Measurements from ENCODE around the gene CABP1.

CABP1 gene

GRCh38 chr12:120642121-120642520, 1.7 kb downstream of the CABP1 start:
- Histone ChIP-seq H3K27me3 (ENCODE audit: insufficient read depth, low read length, poor library complexity, severe bottlenecking) (peaks cover 23% of the 10 kb centered on the region), H3K4me3 (ENCODE audit: low read length, poor library complexity, severe bottlenecking) (no peak overlapping the region), H3K9ac (ENCODE audit: low read depth, low read length, poor library complexity, severe bottlenecking) (no peak overlapping the region), H3F3A (ENCODE audit: low read depth) (no peaks in the 10 kb centered on the region), H3K36me3 (ENCODE audit: insufficient read depth, low read length) (no peaks in the 10 kb centered on the region), H3K9me2 (replicated peaks; ENCODE audit: low read depth, low read length) (no peaks in the 10 kb centered on the region), H3K4me1 (ENCODE audit: insufficient read depth, low read length, poor library complexity, severe bottlenecking) (peaks cover 6% of the 10 kb centered on the region), H4K20me1 (ENCODE audit: insufficient read depth, low read length, poor library complexity, severe bottlenecking) (peaks cover 3% of the 10 kb centered on the region), H3K9me3 (ENCODE audit: insufficient read depth, low read depth, low read length) (no peaks in the 10 kb centered on the region), H3K79me2 (ENCODE audit: insufficient read depth, low read length) (no peaks in the 10 kb centered on the region), H3K4me2 (ENCODE audit: low read depth, low read length, poor library complexity, severe bottlenecking) (no peak overlapping the region), H2AFZ (ENCODE audit: low read length) (no peak overlapping the region)
- TF ChIP-seq, protein P1, sequence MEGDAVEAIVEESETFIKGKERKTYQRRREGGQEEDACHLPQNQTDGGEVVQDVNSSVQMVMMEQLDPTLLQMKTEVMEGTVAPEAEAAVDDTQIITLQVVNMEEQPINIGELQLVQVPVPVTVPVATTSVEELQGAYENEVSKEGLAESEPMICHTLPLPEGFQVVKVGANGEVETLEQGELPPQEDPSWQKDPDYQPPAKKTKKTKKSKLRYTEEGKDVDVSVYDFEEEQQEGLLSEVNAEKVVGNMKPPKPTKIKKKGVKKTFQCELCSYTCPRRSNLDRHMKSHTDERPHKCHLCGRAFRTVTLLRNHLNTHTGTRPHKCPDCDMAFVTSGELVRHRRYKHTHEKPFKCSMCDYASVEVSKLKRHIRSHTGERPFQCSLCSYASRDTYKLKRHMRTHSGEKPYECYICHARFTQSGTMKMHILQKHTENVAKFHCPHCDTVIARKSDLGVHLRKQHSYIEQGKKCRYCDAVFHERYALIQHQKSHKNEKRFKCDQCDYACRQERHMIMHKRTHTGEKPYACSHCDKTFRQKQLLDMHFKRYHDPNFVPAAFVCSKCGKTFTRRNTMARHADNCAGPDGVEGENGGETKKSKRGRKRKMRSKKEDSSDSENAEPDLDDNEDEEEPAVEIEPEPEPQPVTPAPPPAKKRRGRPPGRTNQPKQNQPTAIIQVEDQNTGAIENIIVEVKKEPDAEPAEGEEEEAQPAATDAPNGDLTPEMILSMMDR (conservative IDR thresholded peaks at IDR 0.05; ENCODE audit: low read length): no peak
- TF ChIP-seq EZH2phosphoT487 (IDR thresholded peaks at IDR 0.05; ENCODE audit: borderline replicate concordance): no peak

- Histone ChIP-seq H3K4me1 (ENCODE audit: insufficient read depth, low read length, poor library complexity, severe bottlenecking) (peaks cover 6% of the 10 kb centered on the region), H3K9me3 (ENCODE audit: insufficient read depth, low read depth, low read length) (no peaks in the 10 kb centered on the region), H3K27me3 (ENCODE audit: insufficient read depth, low read length, poor library complexity, severe bottlenecking) (peaks cover 23% of the 10 kb centered on the region), H3K9ac (ENCODE audit: low read depth, low read length, poor library complexity, severe bottlenecking) (no peak overlapping the region), H3K36me3 (ENCODE audit: insufficient read depth, low read length) (no peaks in the 10 kb centered on the region), H3K4me3 (ENCODE audit: low read length, poor library complexity, severe bottlenecking) (no peak overlapping the region), H3F3A (ENCODE audit: low read depth) (no peaks in the 10 kb centered on the region), H4K20me1 (ENCODE audit: insufficient read depth, low read length, poor library complexity, severe bottlenecking) (peaks cover 1% of the 10 kb centered on the region), H2AFZ (ENCODE audit: low read length) (no peak overlapping the region), H3K9me2 (replicated peaks; ENCODE audit: low read depth, low read length) (no peaks in the 10 kb centered on the region), H3K79me2 (ENCODE audit: insufficient read depth, low read length) (no peaks in the 10 kb centered on the region), H3K4me2 (ENCODE audit: low read depth, low read length, poor library complexity, severe bottlenecking) (no peak overlapping the region)
- TF ChIP-seq, protein P1 (conservative IDR thresholded peaks at IDR 0.05; ENCODE audit: low read length): no peak
- TF ChIP-seq EZH2phosphoT487 (IDR thresholded peaks at IDR 0.05; ENCODE audit: borderline replicate concordance): no peak
Measured at GRCh38 chr12:120642826-120643225, 2.4 kb downstream of the CABP1 start.

DNA sequence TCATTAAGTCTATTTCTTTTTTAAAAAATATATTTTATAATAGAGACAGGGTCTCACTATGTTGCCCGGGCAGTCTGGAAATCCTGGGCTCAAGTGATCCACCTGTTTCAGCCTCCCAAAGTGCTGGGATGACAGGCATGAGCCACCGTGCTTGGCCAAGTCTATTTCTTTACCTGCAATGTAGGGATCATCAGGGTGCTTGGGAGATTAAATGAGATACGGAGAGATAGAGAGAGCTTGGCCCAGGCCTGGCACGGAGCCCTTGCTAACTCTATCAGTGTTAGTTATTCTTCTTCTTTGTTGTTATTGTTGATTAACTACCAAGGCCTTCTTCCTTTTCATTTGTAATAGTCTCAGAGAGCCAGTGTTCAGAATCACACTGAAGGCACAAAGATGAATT, 3.1 kb downstream of the CABP1 start:
- Histone ChIP-seq H3K9me2 (replicated peaks; ENCODE audit: low read depth, low read length) (no peaks in the 10 kb centered on the region), H3K4me1 (ENCODE audit: insufficient read depth, low read length, poor library complexity, severe bottlenecking) (peaks cover 6% of the 10 kb centered on the region), H3K4me3 (ENCODE audit: low read length, poor library complexity, severe bottlenecking) (no peak overlapping the region), H3F3A (ENCODE audit: low read depth) (no peaks in the 10 kb centered on the region), H3K27me3 (ENCODE audit: insufficient read depth, low read length, poor library complexity, severe bottlenecking) (peaks cover 23% of the 10 kb centered on the region), H3K9ac (ENCODE audit: low read depth, low read length, poor library complexity, severe bottlenecking) (no peak overlapping the region), H3K79me2 (ENCODE audit: insufficient read depth, low read length) (no peaks in the 10 kb centered on the region), H3K4me2 (ENCODE audit: low read depth, low read length, poor library complexity, severe bottlenecking) (no peak overlapping the region), H3K36me3 (ENCODE audit: insufficient read depth, low read length) (no peaks in the 10 kb centered on the region), H2AFZ (ENCODE audit: low read length) (no peak overlapping the region), H3K9me3 (ENCODE audit: insufficient read depth, low read depth, low read length) (no peaks in the 10 kb centered on the region), H4K20me1 (ENCODE audit: insufficient read depth, low read length, poor library complexity, severe bottlenecking) (no peaks in the 10 kb centered on the region)
- TF ChIP-seq EZH2phosphoT487 (IDR thresholded peaks at IDR 0.05; ENCODE audit: borderline replicate concordance): no peak
- TF ChIP-seq, protein P1 (conservative IDR thresholded peaks at IDR 0.05; ENCODE audit: low read length): no peak
